Measurements from ENCODE around the gene GREB1.

Gene GREB1

DNA sequence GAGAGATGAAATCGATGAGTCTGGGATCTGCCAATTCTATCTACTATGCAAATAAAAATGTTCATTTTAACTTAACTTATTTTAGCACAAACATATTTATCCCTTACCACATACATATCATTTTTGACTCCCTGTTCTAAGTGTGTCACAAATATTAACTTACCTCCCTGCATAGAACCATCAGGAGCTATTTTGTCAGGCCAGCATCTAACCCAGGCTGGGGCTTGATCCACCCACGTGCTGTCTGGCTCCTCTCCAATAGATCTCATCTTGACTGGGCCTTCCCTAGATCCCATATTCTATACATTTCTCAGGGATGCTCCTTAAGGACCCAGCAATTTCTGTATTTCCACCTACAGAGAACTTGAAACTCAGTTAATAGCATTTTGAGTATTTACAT lies 115.2 kb downstream of the GREB1 start:
- no peak for TF ChIP-seq EGR1 (IDR thresholded peaks at IDR 0.05)
- no peak for TF ChIP-seq TAF1 (IDR thresholded peaks at IDR 0.05; ENCODE audit: low read depth)
- no peak for TF ChIP-seq CREB1 (IDR thresholded peaks at IDR 0.05; ENCODE audit: low read depth)
- no peak for TF ChIP-seq EP300 (IDR thresholded peaks at IDR 0.05; ENCODE audit: borderline replicate concordance)
- TF ChIP-seq MAX (IDR thresholded peaks at IDR 0.05): no peak
- no peak for TF ChIP-seq TEAD4 (IDR thresholded peaks at IDR 0.05)
- no peak for TF ChIP-seq RAD21 (IDR thresholded peaks at IDR 0.05; ENCODE audit: low read depth)
- TF ChIP-seq ZBTB7A (IDR thresholded peaks at IDR 0.05; ENCODE audit: low read depth): no peak

DNA sequence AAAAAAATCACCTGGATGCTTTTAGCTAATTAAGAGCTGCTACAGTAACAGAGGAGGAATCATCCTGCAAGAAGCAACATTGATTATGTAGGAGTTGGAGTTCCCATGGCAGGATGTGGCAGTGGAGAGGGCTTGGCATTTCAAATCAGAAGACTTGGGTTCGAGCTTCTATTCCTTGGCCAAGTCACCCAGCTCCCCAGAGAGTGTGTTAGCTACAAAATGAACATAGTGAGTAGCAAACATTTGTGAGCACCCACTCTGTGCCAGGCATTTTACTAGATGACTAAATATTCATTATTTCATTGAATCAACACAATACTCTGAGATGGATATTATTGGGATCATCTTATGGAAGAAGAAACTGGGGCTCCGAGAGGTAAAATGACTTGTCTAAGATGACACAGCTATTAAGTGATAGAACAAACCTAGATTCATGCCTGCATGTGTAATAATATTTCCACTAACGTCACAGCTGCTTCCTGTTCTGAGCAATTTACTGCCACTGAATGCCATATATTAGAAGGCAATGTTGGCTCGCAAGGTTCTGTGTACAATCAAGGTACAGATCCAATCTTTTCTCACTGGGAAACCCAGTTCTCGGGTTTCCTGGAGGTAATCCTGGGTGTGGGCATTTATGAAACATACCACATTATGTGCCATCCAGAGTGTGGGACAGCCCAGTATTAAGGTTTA lies 118.2 kb downstream of the GREB1 start:
- TF ChIP-seq RAD21 (IDR thresholded peaks at IDR 0.05; ENCODE audit: low read depth) (no peak), MAX (IDR thresholded peaks at IDR 0.05) (no peak), REST (IDR thresholded peaks at IDR 0.05; ENCODE audit: low read depth) (no peak), CREB1 (IDR thresholded peaks at IDR 0.05; ENCODE audit: low read depth) (no peak), FOXM1 (IDR thresholded peaks at IDR 0.05; ENCODE audit: borderline replicate concordance, low read depth) (no peak), CEBPB (IDR thresholded peaks at IDR 0.05) (no peak), ZBTB7A (IDR thresholded peaks at IDR 0.05; ENCODE audit: low read depth) (no peak), EGR1 (IDR thresholded peaks at IDR 0.05) (no peak), NFIC (IDR thresholded peaks at IDR 0.05) (no peak), YY1 (IDR thresholded peaks at IDR 0.05; ENCODE audit: low read depth) (no peak), TEAD4 (IDR thresholded peaks at IDR 0.05) (no peak), EP300 (IDR thresholded peaks at IDR 0.05; ENCODE audit: borderline replicate concordance) (no peak), TCF12 (IDR thresholded peaks at IDR 0.05; ENCODE audit: low read depth) (no peak)
- TF ChIP-seq, protein P1, sequence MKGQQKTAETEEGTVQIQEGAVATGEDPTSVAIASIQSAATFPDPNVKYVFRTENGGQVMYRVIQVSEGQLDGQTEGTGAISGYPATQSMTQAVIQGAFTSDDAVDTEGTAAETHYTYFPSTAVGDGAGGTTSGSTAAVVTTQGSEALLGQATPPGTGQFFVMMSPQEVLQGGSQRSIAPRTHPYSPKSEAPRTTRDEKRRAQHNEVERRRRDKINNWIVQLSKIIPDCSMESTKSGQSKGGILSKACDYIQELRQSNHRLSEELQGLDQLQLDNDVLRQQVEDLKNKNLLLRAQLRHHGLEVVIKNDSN (IDR thresholded peaks at IDR 0.05): no peak

DNA sequence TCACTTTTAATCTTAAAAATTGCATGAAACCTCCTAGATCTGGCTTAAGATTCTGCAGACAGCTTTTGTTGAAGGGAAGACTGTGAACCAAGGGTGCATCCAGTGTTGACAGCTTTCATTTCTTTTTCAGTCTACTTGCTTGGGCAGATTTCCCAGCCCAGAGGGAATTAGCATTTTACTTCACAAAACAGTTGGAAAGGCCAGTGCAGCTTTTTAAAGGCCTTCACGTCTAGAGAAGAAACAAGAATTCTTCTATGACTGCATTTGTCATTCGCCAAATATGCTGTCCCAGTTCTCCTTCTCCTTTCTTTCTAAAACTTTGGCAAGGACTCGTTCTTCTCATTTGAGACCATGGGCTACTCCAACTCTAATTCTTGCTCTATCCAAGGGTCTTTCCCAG lies 118.7 kb downstream of the GREB1 start:
- TF ChIP-seq YY1 (IDR thresholded peaks at IDR 0.05; ENCODE audit: low read depth) (no peak), EP300 (IDR thresholded peaks at IDR 0.05; ENCODE audit: borderline replicate concordance) (no peak), RAD21 (IDR thresholded peaks at IDR 0.05; ENCODE audit: low read depth) (no peak)

DNA sequence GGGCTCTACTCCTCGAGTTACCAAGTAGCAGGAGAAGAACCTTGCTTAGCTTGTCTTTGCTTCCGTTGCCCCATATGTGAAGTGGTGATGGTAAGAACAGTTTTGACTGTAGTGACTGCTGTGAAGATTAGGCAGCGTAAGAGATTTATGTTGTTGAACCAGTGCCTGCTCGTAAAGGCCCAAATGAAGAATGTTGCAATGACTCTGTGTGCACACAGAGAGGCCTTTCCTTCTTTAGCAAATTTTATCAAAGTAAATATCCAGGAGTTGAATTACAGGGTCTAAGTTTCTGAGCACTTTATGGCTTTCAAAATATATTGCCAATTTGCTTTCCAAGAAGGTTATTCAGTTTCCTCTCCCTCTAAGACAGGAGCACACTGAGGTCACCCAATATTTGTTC lies 121.7 kb downstream of the GREB1 start:
- no peak for TF ChIP-seq EGR1 (IDR thresholded peaks at IDR 0.05)
- TF ChIP-seq TAF1 (IDR thresholded peaks at IDR 0.05; ENCODE audit: low read depth): no peak
- no peak for TF ChIP-seq ZBTB7A (IDR thresholded peaks at IDR 0.05; ENCODE audit: low read depth)
- no peak for TF ChIP-seq TCF12 (IDR thresholded peaks at IDR 0.05; ENCODE audit: low read depth)
- TF ChIP-seq MAX (IDR thresholded peaks at IDR 0.05): no peak
- TF ChIP-seq, protein P1 (IDR thresholded peaks at IDR 0.05): no peak
- no peak for TF ChIP-seq YY1 (IDR thresholded peaks at IDR 0.05; ENCODE audit: low read depth)
- no peak for TF ChIP-seq CREB1 (IDR thresholded peaks at IDR 0.05; ENCODE audit: low read depth)
- TF ChIP-seq CEBPB (IDR thresholded peaks at IDR 0.05): no peak
- no peak for TF ChIP-seq NFIC (IDR thresholded peaks at IDR 0.05)
- no peak for TF ChIP-seq FOXM1 (IDR thresholded peaks at IDR 0.05; ENCODE audit: borderline replicate concordance, low read depth)
- TF ChIP-seq RAD21 (IDR thresholded peaks at IDR 0.05; ENCODE audit: low read depth): no peak
- no peak for TF ChIP-seq EP300 (IDR thresholded peaks at IDR 0.05; ENCODE audit: borderline replicate concordance)

- TF ChIP-seq ZBTB7A (IDR thresholded peaks at IDR 0.05; ENCODE audit: low read depth) (no peak), NFIC (IDR thresholded peaks at IDR 0.05) (no peak), TCF12 (IDR thresholded peaks at IDR 0.05; ENCODE audit: low read depth) (no peak), FOXM1 (IDR thresholded peaks at IDR 0.05; ENCODE audit: borderline replicate concordance, low read depth) (no peak), TEAD4 (IDR thresholded peaks at IDR 0.05) (no peak), REST (IDR thresholded peaks at IDR 0.05; ENCODE audit: low read depth) (no peak), TAF1 (IDR thresholded peaks at IDR 0.05; ENCODE audit: low read depth) (no peak), CEBPB (IDR thresholded peaks at IDR 0.05) (no peak), MAX (IDR thresholded peaks at IDR 0.05) (no peak), YY1 (IDR thresholded peaks at IDR 0.05; ENCODE audit: low read depth) (no peak), EGR1 (IDR thresholded peaks at IDR 0.05) (no peak), RAD21 (IDR thresholded peaks at IDR 0.05; ENCODE audit: low read depth) (no peak), EP300 (IDR thresholded peaks at IDR 0.05; ENCODE audit: borderline replicate concordance) (no peak), CREB1 (IDR thresholded peaks at IDR 0.05; ENCODE audit: low read depth) (no peak)
- TF ChIP-seq, protein P1 (IDR thresholded peaks at IDR 0.05): no peak
Observed at GRCh38 chr2:11656252-11656651, 122.4 kb downstream of the GREB1 start.
